NCI-H2107 (cell line): Measurements from ENCODE around the gene ABL2.
"Not testable (repeated sequence)": the region's sequence is repeated elsewhere in the genome, so short reads cannot be mapped to it uniquely, and the experiment has no call there.

Experiments used
- DNase-seq: peaks from one replicate; lab custom pipeline; 2025; lab: John Stamatoyannopoulos, UW

ABL2 gene

DNA sequence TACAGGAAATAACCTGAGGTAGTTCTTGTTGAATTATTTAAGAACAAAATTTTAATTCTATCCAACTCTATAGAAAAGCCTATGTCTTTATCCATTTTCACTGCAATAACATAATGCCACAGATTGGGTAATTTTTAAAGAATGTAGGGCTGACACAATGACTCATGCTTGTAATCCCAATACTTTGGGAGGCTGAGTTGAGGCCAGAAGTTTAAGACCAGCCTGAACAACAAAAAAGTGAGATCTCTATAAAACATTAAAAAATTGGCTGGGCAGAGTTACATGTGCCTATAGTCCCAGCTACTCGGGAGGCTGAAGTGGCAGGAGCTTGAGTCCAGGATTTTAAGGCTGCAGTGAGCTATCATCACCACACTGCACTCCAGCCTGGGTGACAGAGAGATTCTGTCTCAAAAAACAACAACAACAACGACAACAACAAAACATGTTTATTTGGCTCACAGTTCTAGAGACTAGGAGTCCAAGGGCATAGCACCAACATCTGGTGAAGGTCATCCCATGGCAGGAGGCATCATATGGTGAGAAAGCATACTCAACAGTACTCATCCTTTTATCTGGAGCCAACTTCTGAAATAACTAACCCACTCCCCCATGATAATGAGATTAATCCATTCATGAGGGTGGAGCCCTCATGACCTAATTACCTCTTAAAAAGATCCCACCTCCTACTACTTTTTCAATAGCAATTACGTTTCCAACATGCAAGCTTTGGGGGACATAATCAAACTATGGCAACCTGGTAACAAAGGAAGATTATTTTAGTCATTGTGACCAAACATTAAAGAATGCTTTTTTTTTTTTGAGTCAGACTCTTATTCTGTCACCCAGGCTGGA is 59.6 kb downstream of the ABL2 start:
- DNase-seq: no peak

DNA sequence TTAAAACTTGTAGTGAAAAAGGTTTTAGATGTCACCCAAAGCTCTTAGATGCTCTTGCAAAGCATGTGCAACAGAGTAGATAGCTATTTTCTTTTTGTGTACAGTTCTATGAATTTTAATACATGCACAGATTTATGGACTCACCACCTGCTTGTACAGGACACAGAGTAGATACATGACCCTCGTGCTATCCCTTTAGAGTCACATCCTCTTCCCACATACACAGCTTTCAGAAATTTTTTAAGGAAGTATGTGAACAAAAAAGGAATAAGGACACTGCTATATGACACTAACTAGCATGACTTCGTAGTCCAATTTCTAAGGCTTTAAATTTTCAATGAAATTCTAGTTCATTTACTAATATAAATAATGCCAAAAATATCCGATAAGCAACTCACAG is 60.9 kb downstream of the ABL2 start:
- DNase-seq: no peak

DNA sequence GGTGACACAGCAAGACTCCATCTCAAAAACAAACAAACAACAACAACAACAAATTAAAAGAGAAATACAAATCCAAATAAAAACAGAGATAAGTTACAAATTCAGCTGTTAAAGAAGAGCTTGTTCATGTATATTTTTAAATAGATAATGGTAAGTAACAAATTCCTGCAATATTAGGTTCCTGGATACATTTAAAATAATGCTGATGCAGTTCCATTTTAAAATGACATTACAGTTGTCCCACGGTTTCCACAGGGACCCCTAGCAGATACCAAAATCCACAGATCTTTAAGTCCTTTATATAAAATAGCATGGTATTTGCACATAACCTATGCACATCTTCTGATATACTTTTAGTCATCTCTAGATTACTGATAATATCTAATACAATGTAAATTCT is 61.5 kb downstream of the ABL2 start:
- no peak for DNase-seq

DNA sequence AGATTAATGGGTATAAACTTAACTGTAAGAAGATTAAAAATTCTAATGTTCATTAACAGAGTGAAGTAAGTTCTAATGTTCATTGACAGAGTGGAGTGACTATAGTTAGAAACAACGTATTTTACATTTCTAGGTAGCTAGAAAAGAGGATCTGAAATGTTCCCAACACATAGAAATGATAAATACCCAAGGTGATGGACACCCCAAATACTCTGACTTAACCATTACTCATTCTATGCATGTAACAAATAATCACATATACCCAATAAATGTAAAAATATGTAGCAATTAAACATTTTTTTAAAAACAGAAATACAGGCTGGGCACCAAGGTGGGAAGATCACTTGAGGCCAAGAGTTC is 62.1 kb downstream of the ABL2 start:
- no peak for DNase-seq

DNA sequence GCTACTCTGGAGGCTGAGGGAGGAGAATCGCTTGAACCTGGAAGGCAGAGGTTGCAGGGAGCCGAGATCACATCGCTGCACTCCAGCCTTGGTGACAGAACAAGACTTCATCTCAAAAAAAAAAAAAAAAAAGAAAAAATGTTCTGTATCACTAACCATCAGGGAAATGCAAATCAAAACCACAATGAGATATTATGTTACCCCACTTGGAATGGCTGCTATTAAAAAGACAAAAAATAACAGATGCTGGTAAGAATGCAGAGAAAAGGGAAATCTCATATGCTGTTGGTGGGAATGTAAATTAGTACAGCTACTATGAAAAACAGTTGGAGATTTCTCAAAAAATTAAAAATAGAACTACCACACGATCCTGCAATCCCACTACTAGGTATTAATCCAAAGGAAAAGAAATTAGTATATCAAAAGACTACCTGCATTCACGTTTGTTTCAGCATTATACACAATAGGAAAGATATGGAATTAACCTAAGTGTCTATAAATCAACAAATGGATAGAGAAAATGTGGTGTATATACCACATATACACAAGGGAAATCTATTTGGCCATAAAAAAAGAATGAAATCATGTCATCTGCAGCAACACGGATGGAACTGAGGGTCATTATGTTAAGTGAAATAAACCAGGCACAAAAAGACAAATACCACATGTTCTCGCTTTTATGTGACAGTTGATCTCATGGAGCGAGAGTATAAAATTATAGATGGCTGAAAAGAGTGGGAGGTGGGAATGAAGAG is 62.6 kb downstream of the ABL2 start:
- peak; percentile 12 for DNase-seq

DNA sequence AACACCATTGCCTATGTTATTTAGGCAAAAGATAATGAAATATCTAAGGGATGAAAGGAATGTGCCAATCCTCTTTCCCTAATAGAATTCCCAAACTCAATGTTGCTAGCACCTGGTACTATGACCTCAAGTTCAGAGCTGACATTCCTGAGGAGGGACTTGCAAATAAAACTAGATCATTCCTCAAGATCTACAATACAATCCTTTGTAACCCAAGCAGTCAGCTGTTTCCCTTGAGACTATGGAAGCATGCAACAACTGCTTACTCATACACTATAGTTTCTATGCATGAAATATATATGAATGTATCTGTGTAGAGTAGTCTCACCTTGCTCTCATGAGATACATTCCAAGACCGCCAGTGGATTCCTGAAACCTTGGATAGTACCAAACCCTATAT is 65.0 kb downstream of the ABL2 start:
- DNase-seq: no peak

DNA sequence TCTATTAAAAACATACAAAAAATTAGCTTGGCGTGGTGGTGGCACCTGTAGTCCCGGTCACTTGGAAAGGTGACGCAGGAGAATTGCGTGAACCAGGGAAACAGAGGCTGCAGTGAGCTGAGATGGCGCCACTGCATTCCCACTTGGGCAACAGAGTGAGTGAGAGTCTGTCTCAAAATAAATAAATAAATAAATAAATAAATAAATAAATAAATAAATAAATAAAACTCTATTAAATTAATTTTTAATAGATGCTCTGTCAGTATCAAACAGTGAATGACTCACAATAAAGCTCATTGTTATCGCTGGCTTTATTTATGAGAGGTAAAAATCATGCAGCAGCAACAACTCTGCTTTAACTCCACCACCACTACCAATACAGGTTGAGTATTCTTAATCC is 72.8 kb downstream of the ABL2 start:
- DNase-seq: no peak

DNA sequence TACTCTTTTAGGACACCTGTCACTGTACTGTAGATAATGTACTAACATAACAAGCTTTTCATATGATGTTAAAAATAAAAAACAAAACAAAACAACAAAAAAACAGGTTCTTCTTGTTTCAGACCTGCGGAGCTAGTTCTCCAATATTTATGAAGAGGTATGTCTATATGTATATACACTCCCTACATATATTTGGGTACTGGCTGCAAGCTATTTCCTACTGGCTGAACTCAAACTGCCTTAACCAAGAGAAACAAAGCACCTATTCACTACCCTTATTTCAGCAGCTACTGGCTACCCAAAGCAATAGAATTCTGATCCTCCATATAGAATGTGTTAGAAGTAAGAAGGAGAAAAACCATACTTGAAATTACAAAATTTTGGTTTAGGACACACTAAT is 73.5 kb downstream of the ABL2 start:
- no peak for DNase-seq

DNA sequence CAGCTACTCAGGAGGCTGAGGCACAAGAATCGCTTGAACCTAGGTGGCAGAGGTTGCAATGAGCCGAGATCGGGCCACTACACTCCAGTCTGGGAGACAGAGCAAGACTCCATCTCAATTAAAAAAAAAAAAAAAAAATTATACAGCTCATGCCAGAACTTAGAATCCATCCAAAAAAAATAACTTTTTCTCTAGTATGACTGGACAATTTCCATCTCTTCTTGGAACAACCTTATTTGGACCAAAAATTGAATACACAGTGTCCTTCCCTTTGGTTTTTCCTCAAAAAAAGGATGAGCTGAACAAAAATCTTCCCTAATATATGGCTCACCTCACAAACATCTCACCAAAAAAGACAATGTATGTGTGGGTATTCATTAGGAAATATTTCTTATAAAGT is 73.9 kb downstream of the ABL2 start:
- no peak for DNase-seq

DNA sequence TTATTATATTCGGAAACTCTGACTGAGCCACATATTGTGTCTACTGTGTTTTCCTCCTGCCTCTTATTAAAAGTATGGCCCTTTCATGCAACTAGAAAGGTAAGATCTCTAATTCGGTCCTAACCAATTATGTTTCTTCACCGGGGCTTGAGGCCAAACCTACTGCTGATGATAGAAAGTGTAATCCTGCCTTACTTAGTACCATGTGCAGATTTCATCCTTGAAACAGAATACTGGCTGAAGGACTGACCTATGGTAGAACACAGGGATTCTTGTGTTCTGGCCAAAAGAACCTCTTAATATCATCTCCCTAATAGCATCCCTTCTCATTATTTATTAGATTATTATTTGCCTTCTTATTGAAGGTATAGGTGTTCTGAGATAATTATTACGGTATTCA is 75.0 kb downstream of the ABL2 start:
- no peak for DNase-seq

DNA sequence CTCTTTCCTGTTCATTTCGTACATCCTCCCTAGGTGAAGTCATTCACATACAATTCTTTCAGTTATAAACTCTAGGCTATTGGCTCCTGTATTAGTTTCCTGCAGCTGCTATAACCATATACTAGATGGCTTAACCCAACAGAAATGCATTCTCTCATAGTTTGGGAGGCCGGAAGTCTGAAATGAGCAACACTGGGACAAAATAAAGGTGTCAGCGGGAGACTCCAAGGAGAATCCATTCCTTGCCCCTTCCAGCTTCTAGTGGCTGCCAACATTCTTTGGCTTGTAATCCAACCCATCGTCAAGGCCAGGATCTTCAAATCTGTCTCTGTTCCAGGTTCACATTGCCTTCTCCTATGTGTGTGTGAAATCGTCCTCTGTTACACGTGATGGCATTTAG is 76.3 kb downstream of the ABL2 start:
- no peak for DNase-seq

DNA sequence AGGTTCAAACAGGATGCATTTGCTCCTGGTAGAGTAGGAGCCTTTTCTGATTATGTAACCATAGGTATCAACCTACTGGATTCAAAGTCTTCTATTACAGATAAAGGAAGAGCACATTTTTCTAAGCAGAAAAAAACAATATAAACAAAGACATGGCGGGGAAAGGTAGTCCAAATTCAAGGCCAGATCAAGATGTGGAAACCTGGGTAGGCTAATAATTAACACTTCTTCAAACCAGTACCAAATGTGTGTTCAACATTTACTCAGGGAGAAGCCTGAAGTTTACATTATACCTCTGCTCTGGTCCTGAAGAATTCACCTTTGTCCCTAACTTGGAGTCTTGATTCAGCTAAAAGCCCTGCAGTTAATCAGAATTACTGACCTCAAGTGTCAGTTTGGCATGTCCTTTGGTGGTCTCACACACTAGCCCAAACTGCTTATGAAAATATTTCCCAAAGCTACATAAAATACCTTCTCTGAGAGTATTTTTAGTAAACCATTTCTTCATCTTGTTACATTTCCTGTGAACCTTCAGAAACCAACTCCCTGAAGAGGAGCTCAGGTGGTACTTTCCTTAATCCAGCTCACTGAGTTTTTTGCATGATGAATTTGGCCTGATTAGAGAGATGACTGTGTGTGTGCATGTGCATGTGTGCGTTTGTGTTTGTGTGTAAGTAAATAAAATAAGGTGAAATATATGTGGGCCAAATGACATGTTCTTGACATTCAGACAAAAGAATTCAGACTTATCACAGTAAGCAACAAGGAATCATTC is 77.4 kb downstream of the ABL2 start:
- DNase-seq: no peak

DNA sequence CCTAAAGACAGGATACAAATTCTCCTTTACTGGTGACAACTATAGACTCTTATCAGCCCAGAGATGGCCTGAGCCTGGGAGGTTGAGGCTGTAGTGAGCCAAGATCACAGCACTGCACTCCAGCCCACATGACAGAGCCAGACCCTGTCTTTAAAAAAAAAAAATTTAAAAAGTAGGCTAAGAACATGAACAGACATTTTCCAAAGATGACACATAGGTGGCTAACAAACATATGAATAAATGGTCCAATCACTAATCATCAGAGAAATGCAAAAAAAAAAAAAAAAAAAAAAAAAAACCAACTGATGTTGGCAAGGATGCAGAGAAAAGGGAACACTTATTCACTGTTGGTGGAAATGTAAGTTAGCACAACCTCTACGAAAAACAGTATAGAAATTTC is 82.6 kb downstream of the ABL2 start:
- DNase-seq: no peak

DNA sequence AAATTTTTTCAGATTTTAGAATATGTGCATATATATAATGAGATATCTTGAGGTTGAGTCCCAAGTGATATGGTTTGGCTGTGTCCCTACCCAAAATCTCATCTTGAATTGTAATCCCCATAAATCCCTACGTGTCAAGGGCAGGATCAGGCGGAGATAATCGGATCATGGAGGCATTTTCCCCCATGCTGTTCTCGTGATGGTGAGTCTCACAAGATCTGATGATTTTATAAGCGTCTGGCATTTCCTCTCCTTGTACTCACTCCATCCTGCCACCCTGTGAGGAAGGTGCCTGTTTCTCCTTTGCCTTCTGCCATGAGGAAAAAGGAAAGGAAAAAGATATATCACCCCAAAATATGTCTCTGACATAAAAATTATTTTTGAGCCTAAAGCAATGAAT is 83.0 kb downstream of the ABL2 start:
- DNase-seq: no peak

DNA sequence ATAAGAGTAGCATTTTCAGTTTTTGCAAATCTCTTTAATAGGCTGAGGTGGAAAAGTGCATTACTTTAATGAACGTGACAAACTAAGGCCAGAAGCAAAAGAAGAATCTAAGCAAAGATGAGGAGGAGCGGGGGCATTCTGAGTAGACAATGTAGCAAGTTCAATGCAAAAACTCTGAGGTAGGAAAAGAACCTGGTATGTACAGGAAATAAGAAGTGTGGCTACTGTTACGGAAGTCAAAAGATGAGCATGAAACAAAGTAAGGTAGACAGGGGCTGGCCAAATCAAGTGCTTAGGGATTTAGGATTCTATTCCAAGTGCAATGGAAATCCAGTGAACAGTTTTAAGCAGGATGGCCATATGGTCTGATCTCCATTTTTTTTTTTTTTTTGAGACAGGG is 84.0 kb downstream of the ABL2 start:
- no peak for DNase-seq

DNA sequence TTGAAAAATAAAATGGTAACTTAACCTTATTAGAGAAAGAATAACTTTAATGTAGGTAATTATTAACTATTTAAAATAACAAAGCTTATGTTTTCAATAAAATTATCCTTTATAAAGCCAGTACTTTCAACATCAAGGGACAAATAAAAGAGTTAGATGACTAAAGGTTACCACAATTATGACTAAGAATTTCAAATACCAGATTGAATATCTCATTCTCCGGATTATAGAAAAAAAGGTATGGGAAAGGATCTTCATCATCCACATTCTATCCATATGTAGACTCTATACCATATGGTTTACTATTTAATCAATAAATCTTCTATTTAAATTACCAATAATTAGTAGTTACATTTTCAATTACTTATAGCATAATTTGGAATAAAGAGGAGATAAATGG is 84.9 kb downstream of the ABL2 start:
- no peak for DNase-seq

DNA sequence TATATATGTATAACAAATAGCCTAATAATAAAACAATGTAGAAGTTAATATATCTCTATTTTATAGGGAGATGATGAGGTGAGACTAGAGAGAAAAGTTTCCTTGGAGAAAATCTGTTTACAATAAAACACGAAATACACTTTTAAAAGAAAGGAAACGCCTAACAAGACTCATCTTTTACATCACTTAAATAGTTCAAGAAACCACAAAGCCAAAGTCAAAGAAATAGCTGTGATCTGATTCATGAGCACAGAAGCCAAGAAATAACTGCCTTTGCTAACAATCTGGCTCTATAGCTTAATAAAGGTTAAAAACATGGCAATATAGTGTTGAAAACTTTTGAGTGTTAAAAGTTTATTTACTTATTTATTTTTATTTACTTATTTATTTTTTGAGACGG is 86.2 kb downstream of the ABL2 start:
- no peak for DNase-seq

DNA sequence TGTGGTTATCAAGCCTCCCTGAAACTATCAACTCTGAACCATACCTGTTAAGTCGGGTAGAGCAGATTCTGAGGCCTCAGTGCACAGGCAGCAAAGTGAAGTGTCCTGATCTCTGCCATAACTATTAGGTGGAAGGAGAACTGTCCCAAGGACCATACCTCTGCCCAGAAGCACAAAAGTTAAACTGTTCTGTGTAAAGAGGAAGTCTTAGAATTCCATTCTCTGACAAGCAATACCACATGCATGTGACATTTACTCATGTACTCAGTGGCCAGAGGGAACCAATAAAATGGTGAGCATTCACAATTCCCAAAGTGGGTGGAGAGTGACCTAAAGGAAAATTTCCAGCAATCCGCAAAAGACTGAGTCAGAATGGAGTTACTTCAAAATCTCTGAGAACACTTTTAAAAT is 86.6 kb downstream of the ABL2 start:
- DNase-seq: no peak

DNA sequence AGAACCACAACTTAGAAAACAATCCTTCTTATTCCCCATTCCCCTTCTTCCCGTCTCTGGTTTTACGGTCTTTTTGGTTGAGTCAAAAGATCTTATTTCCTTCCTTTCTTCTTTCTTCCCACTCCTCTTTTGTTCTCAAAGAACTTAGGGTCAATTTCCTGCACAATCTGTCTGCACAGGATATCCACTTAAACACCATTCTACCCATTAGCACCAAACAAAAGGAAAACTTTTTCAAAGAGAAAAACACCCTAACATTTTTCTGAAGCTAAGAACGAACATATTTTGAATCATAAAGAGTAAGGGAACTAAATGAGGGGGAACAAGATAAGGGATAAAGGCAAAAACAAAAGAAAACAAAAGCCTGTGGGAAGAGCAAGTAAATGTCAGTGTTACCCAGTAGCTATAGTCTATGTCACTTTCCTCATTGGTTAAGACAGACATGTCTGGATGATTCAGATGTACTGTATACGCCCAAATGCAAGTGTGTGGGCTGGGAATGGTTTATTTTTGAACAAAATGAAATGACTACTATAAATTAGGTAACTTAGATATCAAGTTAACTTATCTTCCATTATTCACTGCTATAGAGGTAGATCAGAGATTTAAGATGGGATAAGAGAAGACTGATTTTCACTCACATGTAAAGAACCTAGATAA is 87.8 kb downstream of the ABL2 start:
- no peak for DNase-seq

DNA sequence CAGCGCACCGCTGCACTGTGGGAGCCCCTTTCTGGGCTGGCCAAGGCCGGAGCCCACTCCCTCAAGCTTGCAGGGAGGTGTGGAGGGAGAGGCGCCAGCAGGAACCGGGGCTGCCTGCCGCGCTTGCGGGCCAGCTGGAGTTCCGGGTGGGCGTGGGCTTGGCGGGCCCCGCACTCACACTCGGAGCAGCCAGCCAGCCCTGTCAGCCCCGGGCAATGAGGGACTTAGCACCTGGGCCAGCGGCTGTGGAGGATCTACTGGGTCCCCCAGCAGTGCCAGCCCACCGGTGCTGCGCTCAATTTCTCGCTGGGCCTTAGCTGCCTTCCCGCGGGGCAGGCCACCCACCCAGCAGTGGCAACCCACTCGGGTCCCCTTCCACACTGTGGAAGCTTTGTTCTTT is 90.7 kb downstream of the ABL2 start:
- not testable (repeated sequence) for DNase-seq

DNA sequence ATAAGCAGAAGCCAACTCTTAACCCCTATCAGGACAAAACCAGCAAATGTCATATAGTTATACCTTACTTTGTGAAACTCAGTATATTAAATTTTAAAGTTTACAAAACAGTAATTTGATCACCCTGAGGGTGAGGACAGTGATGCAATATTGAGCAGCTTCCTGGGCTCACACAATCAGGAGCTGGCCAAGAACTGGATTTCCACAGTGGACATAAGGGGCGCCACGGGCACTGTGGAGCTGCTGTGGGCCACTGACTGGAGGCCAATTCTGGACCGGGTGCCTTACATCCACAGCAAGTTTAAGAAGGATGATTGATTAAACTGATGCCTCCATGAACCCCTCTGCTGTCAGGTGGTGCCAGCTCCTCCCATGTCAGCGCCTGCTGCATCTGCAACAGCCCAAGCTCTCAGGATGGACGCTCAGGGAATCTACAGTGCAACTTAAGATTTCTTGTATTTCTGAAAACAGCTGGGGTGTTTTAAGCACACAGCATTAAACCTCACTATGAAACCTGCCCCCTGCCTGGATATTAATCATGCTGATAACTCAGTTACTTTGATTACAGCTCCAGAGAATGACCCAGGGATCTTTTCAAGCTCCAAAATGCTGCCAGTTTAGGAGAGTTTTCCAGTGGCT is 91.7 kb downstream of the ABL2 start:
- DNase-seq: no peak

DNA sequence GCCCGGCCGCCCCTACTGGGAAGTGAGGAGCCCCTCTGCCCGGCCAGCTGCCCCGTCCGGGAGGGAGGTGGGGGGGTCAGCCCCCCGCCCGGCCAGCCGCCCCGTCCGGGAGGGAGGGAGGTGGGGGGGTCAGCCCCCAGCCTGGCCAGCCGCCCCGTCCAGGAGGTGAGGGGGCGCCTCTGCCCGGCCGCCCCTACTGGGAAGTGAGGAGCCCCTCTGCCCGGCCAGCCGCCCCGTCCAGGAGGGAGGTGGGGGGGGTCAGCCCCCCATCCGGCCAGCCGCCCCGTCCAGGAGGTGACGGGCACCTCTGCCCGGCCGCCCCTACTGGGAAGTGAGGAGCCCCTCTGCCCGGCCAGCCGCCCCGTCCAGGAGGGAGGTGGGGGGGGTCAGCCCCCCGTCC is 93.8 kb downstream of the ABL2 start:
- not testable (repeated sequence) for DNase-seq
